PC-9 (cell line): ENCODE results near the gene HSPB7. TPM values are rescaled to one million over a fixed set of nuclear protein-coding genes. Genes with fewer than 3 reads are reported as not detected.
"Not testable (repeated sequence)": the region's sequence is repeated elsewhere in the genome, so short reads cannot be mapped to it uniquely, and the experiment has no call there.

Source experiments
- BruUV-seq: library from RNA; stranded (reverse); fragments of 400-500 nt; replicated peaks from 2 replicates; lab custom pipeline; 2021; lab: Mats Ljungman, UMichigan
- CTCF ChIA-PET: fragments of 300-600 bp; sonication (Branson Sonifier 250); formaldehyde crosslinking; loops from one replicate; lab custom pipeline; 2022; ENCODE audit warnings: antibody characterized with exemption; lab: Charles Lee
- POLR2A ChIA-PET: fragments of 300-600 bp; sonication (Branson Sonifier 250); formaldehyde crosslinking; loops from one replicate; lab custom pipeline; 2022; ENCODE audit warnings: antibody characterized with exemption; ENCODE audit not compliant: unreplicated experiment; lab: Charles Lee
- DNase-seq, 2 experiments: peaks; one replicate each; pipeline versions ENCODE4 v3.0.0 to v3.0.0-alpha.2; 2015 to 2022; ENCODE audit warnings: mixed read lengths in 1 of 2
- H2AFZ ChIP-seq: fragments of 200-600 bp; sonication (generic); 2 replicates; pipeline ENCODE4 v1.8.1; 2017; ENCODE audit warnings: antibody characterized with exemption
- H3F3A ChIP-seq: fragments of 200-600 bp; sonication (generic); 2 replicates; pipeline ENCODE4 v1.8.1; 2017; ENCODE audit warnings: antibody characterized with exemption, mild to moderate bottlenecking, low read depth; ENCODE audit not compliant: insufficient read depth
- H3K27ac ChIP-seq: fragments of 200-600 bp; sonication (generic); 2 replicates; pipeline ENCODE4 v1.6.1; 2016; ENCODE audit warnings: mixed run types
- H3K27me3 ChIP-seq: fragments of 200-600 bp; sonication (generic); 2 replicates; pipeline ENCODE4 v1.6.1; 2016; ENCODE audit warnings: low read depth, mixed run types; ENCODE audit not compliant: insufficient read depth
- H3K36me3 ChIP-seq: fragments of 200-600 bp; sonication (generic); 2 replicates; pipeline ENCODE4 v1.6.1; 2016; ENCODE audit warnings: low read depth, mixed run types
- H3K4me1 ChIP-seq: fragments of 200-600 bp; sonication (generic); replicated peaks from 2 replicates; pipeline ENCODE4 v1.6.1; 2016; ENCODE audit warnings: mixed run types; ENCODE audit not compliant: insufficient read depth
- H3K4me2 ChIP-seq: fragments of 200-600 bp; sonication (generic); 2 replicates; pipeline ENCODE4 v1.6.1; 2017; ENCODE audit warnings: mixed run types
- H3K4me3 ChIP-seq: fragments of 200-600 bp; sonication (generic); 2 replicates; pipeline ENCODE4 v1.6.1; 2016; ENCODE audit warnings: mixed run types
- H3K79me2 ChIP-seq: fragments of 200-600 bp; sonication (generic); 2 replicates; pipeline ENCODE4 v1.6.1; 2017; ENCODE audit warnings: low read depth, mixed run types
- H3K9me2 ChIP-seq: fragments of 200-600 bp; sonication (generic); 2 replicates; pipeline ENCODE4 v1.8.1; 2017; ENCODE audit warnings: mild to moderate bottlenecking; ENCODE audit not compliant: insufficient read depth
- H3K9me3 ChIP-seq: fragments of 200-600 bp; sonication (generic); 2 replicates; pipeline ENCODE4 v1.8.1; 2016; ENCODE audit warnings: low read depth; ENCODE audit not compliant: insufficient read depth
- H4K20me1 ChIP-seq: fragments of 200-600 bp; sonication (generic); 2 replicates; pipeline ENCODE4 v1.8.1; 2017; ENCODE audit not compliant: insufficient read depth
- EZH2 ChIP-seq: fragments of 200-600 bp; sonication (generic); IDR thresholded peaks from 2 replicates; pipeline ENCODE4 v1.8.0; 2017; ENCODE audit warnings: antibody characterized with exemption, low read depth
- intact Hi-C: fragments of 100-400 bp; cut with micrococcal nuclease; formaldehyde crosslinking; loops from one replicate; pipeline ENCODE4 v1.10.0; 2022; ENCODE audit not compliant: unreplicated experiment
- total RNA-seq: library from RNA; stranded (reverse); gene quantifications from 2 replicates; pipeline ENCODE4 v1.2.3, GENCODE V29; 2021
- TF ChIP-seq, protein P1 (sequence below): fragments of 200-600 bp; sonication (generic); conservative IDR thresholded peaks from 2 replicates; pipeline ENCODE4 v1.6.1; 2017; ENCODE audit warnings: mixed run types, antibody characterized with exemption, mild to moderate bottlenecking, moderate library complexity

HSPB7 gene
- total RNA-seq, 1 experiment from 2014 or later = not detected

DNA sequence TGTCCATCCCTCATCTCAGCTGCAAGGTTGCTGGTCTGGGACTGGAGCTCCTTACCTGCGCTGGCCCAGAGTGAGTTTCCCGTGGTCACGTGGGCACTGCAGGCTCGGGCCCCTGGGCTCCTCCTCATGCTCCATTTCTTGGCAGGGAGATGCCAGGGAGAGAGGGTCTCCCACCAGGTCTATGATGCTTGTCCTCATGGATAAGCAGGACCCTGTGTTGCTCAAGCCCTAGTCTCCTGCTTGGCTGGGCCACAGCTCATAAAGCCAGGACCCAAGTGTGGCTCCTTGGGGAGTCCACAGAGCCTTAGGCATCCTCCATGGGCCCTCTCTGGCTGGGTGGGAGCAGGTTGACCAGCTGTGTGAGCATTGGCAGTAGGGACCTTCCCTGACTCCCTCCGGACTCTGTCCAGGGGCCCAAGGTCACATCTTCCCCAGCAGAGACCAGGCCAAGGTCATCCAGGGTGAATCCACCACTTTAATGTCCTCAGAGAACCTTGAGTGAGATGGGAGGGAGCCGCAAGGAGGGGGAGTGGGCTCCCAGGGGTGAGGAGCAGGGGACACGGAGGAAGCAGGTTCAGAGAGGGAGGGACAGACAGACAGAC, 39.6 kb upstream of the HSPB7 start:
- DNase-seq, H2AFZ ChIP-seq, H3K27ac ChIP-seq, CTCF ChIA-PET, H3K9me3 ChIP-seq, BruUV-seq, H3K79me2 ChIP-seq, H3K27me3 ChIP-seq, H3F3A ChIP-seq, POLR2A ChIA-PET, H3K36me3 ChIP-seq, H3K4me3 ChIP-seq, H4K20me1 ChIP-seq, H3K9me2 ChIP-seq, H3K4me2 ChIP-seq, intact Hi-C loops: not testable (repeated sequence)
- H3K4me1 ChIP-seq = peaks cover 36% of the 10 kb centered on the region

DNA sequence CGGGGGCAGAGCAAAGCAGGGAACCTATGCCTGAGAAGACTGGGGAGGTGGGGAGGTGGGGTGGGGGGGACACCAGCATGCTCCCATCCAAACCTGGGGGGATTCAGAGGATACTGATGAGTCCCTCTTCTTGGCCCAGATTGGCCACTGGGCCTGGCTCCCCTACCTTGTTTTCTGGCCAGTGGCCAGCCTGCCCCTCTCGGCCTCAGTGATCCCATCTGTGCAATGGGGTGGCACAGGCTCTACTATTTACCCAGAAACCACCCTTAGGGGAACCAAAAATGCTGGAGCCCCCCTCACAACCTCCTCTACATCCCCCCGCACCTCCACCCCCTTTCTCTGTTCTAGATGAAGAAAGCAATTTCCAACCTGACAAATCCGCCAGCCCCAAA, 38.7 kb upstream of the HSPB7 start:
- H3K4me3 ChIP-seq, H3K79me2 ChIP-seq, DNase-seq, H2AFZ ChIP-seq, H3K36me3 ChIP-seq, H3F3A ChIP-seq, H4K20me1 ChIP-seq, CTCF ChIA-PET, H3K27ac ChIP-seq, H3K4me2 ChIP-seq, H3K9me2 ChIP-seq, H3K27me3 ChIP-seq, H3K9me3 ChIP-seq, POLR2A ChIA-PET, BruUV-seq: not testable (repeated sequence)
- peaks cover 36% of the 10 kb centered on the region for H3K4me1 ChIP-seq
- intact Hi-C loops = loop anchor here (1.0 kb wide), 2 partner anchors 47 to 264 kb away; no protein-coding TSS in a partner anchor

DNA sequence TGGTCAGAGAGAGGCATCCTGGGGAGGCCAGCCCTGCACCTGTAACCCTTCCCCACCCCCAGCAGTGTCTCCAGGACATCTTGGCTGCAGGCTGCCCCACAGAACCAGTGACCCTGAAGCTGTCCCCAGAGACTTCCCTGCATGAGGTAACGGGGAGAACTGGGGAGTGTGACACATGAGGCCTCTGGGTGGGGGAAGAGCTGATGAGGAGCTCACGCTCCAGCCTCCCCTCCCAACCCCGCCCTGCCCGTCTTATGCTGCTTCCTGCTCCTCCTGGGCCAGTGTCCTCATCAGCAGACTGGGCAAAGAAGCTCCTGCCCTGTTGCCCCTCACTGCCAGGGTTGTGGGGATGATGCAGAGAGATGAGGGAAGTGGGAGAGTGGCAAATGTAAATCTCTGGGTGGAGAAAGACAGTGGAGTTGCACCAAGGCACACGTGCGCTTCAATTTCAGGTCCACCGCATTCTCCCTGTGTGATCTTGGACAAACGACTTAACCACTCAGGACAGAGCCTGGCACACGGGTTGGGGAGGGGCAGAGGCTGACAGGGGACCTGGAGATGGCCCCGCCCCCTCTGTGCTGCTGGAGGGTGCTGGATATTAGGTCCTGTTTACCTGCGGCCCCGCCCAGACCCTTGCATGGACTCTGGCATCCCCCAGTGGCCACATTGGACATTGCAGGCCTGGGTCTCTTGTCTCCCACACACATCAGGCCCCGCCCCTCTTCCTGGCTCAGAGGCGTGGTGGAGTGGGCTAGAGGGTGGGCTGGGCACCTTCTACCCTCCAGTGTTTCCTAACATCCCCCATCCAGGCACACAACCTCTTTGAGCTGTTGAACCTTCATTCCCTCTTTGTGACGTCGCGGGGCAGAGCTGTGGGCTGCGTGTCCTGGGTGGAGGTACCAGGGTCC, 38.0 kb upstream of the HSPB7 start:
- H2AFZ ChIP-seq = no peak overlapping the region
- ChIA-PET POLR2A (no interaction called here), CTCF (interaction anchor here (0.6 to 1.0 kb wide), 2 partner anchors 46 to 240 kb away, joined by 4 to 7 read pairs; no protein-coding TSS in a partner anchor)
- H3K9me2 ChIP-seq = no peaks in the 10 kb centered on the region
- H3K27ac ChIP-seq = peak overlapping the region; percentile 21; the same call in 1 of the 2 replicates
- BruUV-seq = no TSS peak
- intact Hi-C loops = loop anchor here (1.0 kb wide), 2 partner anchors 47 to 264 kb away; no protein-coding TSS in a partner anchor
- no peaks in the 10 kb centered on the region for H3K79me2 ChIP-seq
- H3K9me3 ChIP-seq = no peaks in the 10 kb centered on the region
- H3K36me3 ChIP-seq = no peaks in the 10 kb centered on the region
- no peaks in the 10 kb centered on the region; the same call in 1 of the 2 replicates for H3F3A ChIP-seq
- no peaks in the 10 kb centered on the region for H3K27me3 ChIP-seq
- H3K4me2 ChIP-seq = peak overlapping the region; percentile 46
- no peak overlapping the region for H3K4me3 ChIP-seq
- H4K20me1 ChIP-seq = no peaks in the 10 kb centered on the region
- peak; percentile 87 to 93 for DNase-seq
- TF ChIP-seq, protein P1, sequence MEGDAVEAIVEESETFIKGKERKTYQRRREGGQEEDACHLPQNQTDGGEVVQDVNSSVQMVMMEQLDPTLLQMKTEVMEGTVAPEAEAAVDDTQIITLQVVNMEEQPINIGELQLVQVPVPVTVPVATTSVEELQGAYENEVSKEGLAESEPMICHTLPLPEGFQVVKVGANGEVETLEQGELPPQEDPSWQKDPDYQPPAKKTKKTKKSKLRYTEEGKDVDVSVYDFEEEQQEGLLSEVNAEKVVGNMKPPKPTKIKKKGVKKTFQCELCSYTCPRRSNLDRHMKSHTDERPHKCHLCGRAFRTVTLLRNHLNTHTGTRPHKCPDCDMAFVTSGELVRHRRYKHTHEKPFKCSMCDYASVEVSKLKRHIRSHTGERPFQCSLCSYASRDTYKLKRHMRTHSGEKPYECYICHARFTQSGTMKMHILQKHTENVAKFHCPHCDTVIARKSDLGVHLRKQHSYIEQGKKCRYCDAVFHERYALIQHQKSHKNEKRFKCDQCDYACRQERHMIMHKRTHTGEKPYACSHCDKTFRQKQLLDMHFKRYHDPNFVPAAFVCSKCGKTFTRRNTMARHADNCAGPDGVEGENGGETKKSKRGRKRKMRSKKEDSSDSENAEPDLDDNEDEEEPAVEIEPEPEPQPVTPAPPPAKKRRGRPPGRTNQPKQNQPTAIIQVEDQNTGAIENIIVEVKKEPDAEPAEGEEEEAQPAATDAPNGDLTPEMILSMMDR = peak; percentile 99
- TF ChIP-seq EZH2 = no peak
- peaks cover 30% of the 10 kb centered on the region for H3K4me1 ChIP-seq
